HG03469 (cell line): Measurements from ENCODE around the gene KRT26.
"Not testable (repeated sequence)": the region's sequence is repeated elsewhere in the genome, so short reads cannot be mapped to it uniquely, and the experiment has no call there.

ENCODE experiments used
- ATAC-seq: cut with Tn5 transposase; IDR thresholded peaks from one replicate; pipeline ENCODE4 v1.9.1; 2021; ENCODE audit warnings: mild to moderate bottlenecking, moderate library complexity, moderate number of reproducible peaks; ENCODE audit not compliant: unreplicated experiment

The KRT26 gene

GRCh38 chr17:40795019-40795667, 23.1 kb upstream of the KRT26 start:
- no peak for ATAC-seq

- no peak for ATAC-seq
These were observed 22.5 kb upstream of the KRT26 start for GRCh38 chr17:40794466-40794865.

GRCh38 chr17:40793832-40794231, 21.8 kb upstream of the KRT26 start:
- ATAC-seq: no peak

GRCh38 chr17:40791787-40792436, 19.9 kb upstream of the KRT26 start:
- no peak for ATAC-seq

- ATAC-seq: no peak
These were observed 19.1 kb upstream of the KRT26 start for GRCh38 chr17:40791111-40791510.

GRCh38 chr17:40782450-40782849, 10.4 kb upstream of the KRT26 start, which contains the start of gene KRT27:
KRT27 (minus strand) TSS chr17:40782550; CDS start chr17:40782493, 57 bp downstream.
- no peak for ATAC-seq

GRCh38 chr17:40779181-40779909, 7.3 kb upstream of the KRT26 start:
- ATAC-seq: no peak

- ATAC-seq: no peak
These were observed 6.5 kb upstream of the KRT26 start for GRCh38 chr17:40778461-40778860.

GRCh38 chr17:40777971-40778370, 6.0 kb upstream of the KRT26 start:
- ATAC-seq: no peak

GRCh38 chr17:40777459-40777858, 5.5 kb upstream of the KRT26 start:
- ATAC-seq: no peak

- ATAC-seq: no peak
These were observed 3.9 kb upstream of the KRT26 start for GRCh38 chr17:40775945-40776344.

- ATAC-seq: no peak
These were observed 6.3 kb downstream of the KRT26 start for GRCh38 chr17:40765657-40766056.

- ATAC-seq: no peak
These were observed 8.2 kb downstream of the KRT26 start for GRCh38 chr17:40763752-40764151.

GRCh38 chr17:40760105-40761016, 11.6 kb downstream of the KRT26 start:
- no peak for ATAC-seq

- no peak for ATAC-seq
These were observed 16.8 kb downstream of the KRT26 start, which contains the start of gene KRT25 for GRCh38 chr17:40755231-40755630. KRT25 (minus strand) TSS chr17:40755331; CDS start chr17:40755271, 60 bp downstream.

- ATAC-seq: no peak
These were observed 18.2 kb downstream of the KRT26 start for GRCh38 chr17:40753804-40754203.

GRCh38 chr17:40751065-40751464, 20.9 kb downstream of the KRT26 start:
- ATAC-seq: no peak

GRCh38 chr17:40750391-40750790, 21.6 kb downstream of the KRT26 start:
- ATAC-seq: no peak

GRCh38 chr17:40748666-40749065, 23.3 kb downstream of the KRT26 start:
- ATAC-seq: not testable (repeated sequence)

- ATAC-seq: no peak
These were observed 33.4 kb downstream of the KRT26 start for GRCh38 chr17:40738553-40738952.

GRCh38 chr17:40735016-40735415, 37.0 kb downstream of the KRT26 start:
- ATAC-seq: no peak
